Measurements from ENCODE around the gene SHPK. TPM values are rescaled to one million over a fixed set of nuclear protein-coding genes. Genes with fewer than 3 reads are reported as not detected.
A peak's percentile ranks its signal among the peaks of the same experiment; 100 is the strongest.

Gene SHPK
- total and polyA plus RNA-seq, 3 donors from 2014 or later = 9.0 to 33.8 (median 23.6) TPM

GRCh38 chr17:3657874-3658783 is 22.1 kb upstream of the SHPK start:
- Histone ChIP-seq H3K4me3 (no peak overlapping the region), H3K36me3 (ENCODE audit: low read depth, missing control alignments) (no peaks in the 10 kb centered on the region), H3K4me1 (peaks cover 51% of the 10 kb centered on the region), H3K27ac (peak overlapping the region; percentile 56 to 82), H3K27me3 (no peaks in the 10 kb centered on the region), H3K9me3 (no peaks in the 10 kb centered on the region)
- no peak for DNase-seq
- no peak for TF ChIP-seq CTCF (IDR thresholded peaks at IDR 0.05)
- no peak for TF ChIP-seq POLR2A (IDR thresholded peaks at IDR 0.05)
- 69 to 87% methylated on average over 20 to 42 of the region's 42 CpGs for WGBS, 2 donors
- intact Hi-C loops (cut with DNase I; ENCODE audit: low total_unique reads) = no loop called here

DNA sequence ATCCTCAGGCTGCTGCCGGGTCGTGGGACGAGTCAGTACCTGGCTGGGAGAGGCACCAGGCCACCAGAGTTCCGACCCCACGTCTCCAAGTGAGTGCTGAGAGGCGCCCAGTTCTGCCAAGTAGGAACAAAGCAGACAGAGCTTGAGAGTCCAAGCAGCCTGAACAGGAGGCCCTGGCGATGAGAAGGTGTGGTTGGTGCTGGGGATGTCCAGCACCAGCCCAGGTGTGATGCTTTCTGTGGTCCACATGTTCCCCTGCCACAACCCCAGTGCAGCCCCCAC is 21.5 kb upstream of the SHPK start:
- 86% methylated on average over 7 of the region's 7 CpGs for WGBS, 2 donors
- no peak for TF ChIP-seq CTCF (IDR thresholded peaks at IDR 0.05)
- TF ChIP-seq POLR2A (IDR thresholded peaks at IDR 0.05) = no peak
- no peak for DNase-seq
- H3K36me3 ChIP-seq (ENCODE audit: low read depth, missing control alignments) = no peaks in the 10 kb centered on the region
- peak overlapping the region; percentile 56 to 82 for H3K27ac ChIP-seq
- H3K9me3 ChIP-seq = no peaks in the 10 kb centered on the region
- no peak overlapping the region for H3K4me3 ChIP-seq
- intact Hi-C loops (cut with DNase I; ENCODE audit: low total_unique reads) = no loop called here
- H3K4me1 ChIP-seq = peaks cover 47% of the 10 kb centered on the region
- no peaks in the 10 kb centered on the region for H3K27me3 ChIP-seq

- Histone ChIP-seq H3K27me3 (no peaks in the 10 kb centered on the region), H3K9me3 (no peaks in the 10 kb centered on the region), H3K27ac (peak overlapping the region; percentile 22 to 56), H3K36me3 (ENCODE audit: low read depth, missing control alignments) (no peaks in the 10 kb centered on the region), H3K4me3 (no peak overlapping the region), H3K4me1 (peaks cover 44% of the 10 kb centered on the region)
- intact Hi-C loops (cut with DNase I; ENCODE audit: low total_unique reads) = no loop called here
- 88 to 93% methylated on average over 16 of the region's 16 CpGs for whole genome bisulfite sequencing, 2 donors
- DNase-seq = no peak
- no peak for TF ChIP-seq CTCF (IDR thresholded peaks at IDR 0.05)
- TF ChIP-seq POLR2A (IDR thresholded peaks at IDR 0.05) = no peak
Observed at GRCh38 chr17:3656755-3657587, 20.9 kb upstream of the SHPK start.

GRCh38 chr17:3656353-3656752 is 20.3 kb upstream of the SHPK start:
- H3K36me3 ChIP-seq (ENCODE audit: low read depth, missing control alignments) = no peaks in the 10 kb centered on the region
- WGBS, 2 donors = 90 to 98% methylated on average over 14 to 15 of the region's 16 CpGs
- no peak overlapping the region for H3K27ac ChIP-seq
- no peaks in the 10 kb centered on the region for H3K9me3 ChIP-seq
- no peak overlapping the region for H3K4me3 ChIP-seq
- no peak for TF ChIP-seq CTCF (IDR thresholded peaks at IDR 0.05)
- TF ChIP-seq POLR2A (IDR thresholded peaks at IDR 0.05) = no peak
- no peaks in the 10 kb centered on the region for H3K27me3 ChIP-seq
- peaks cover 44% of the 10 kb centered on the region for H3K4me1 ChIP-seq
- DNase-seq = no peak
- intact Hi-C loops (cut with DNase I; ENCODE audit: low total_unique reads) = no loop called here

All from testis (tissue), 3 donors.